ENCODE data around the gene C7orf25. TPM values are rescaled to one million over a fixed set of nuclear protein-coding genes. Genes with fewer than 3 reads are reported as not detected.

C7orf25 gene
- total RNA-seq, 1 donor from 2014 or later: 5.5 TPM

GRCh38 chr7:42924223-42924838, 12.5 kb upstream of the C7orf25 start:
- CTCF ChIA-PET: interaction anchor here (1.9 kb wide), 1 partner anchor 17 kb away, joined by 5 read pairs; no protein-coding TSS in a partner anchor
- H3K36me3 Mint-ChIP-seq (ENCODE audit: low read depth): peaks cover 78% of the 10 kb centered on the region
- DNase-seq (no peak), ATAC-seq (ENCODE audit: low read depth) (peak; percentile 21)
- no peak for TF ChIP-seq CTCF (IDR thresholded peaks at IDR 0.05)
- peaks cover 36% of the 10 kb centered on the region for H3K4me1 Mint-ChIP-seq
- H3K9me3 Mint-ChIP-seq: no peaks in the 10 kb centered on the region
- POLR2A ChIA-PET: interaction anchor here (0.6 to 0.9 kb wide), 6 partner anchors 8 to 1893 kb away, joined by 3 to 8 read pairs (median 4); partner anchors contain the start of genes COA1 and MRPL32
- H3K27me3 Mint-ChIP-seq: no peaks in the 10 kb centered on the region
- peak overlapping the region; percentile 68 for H3K27ac Mint-ChIP-seq
- intact Hi-C loops (cut with micrococcal nuclease): no loop called here
- H3K4me3 Mint-ChIP-seq: no peak overlapping the region

GRCh38 chr7:42922017-42922753, 10.3 kb upstream of the C7orf25 start:
- ChIA-PET POLR2A (interaction anchor here (1.4 kb wide), 1 partner anchor 9 kb away, joined by 5 read pairs; the partner anchor contains the start of gene PSMA2), CTCF (no interaction called here)
- TF ChIP-seq CTCF (IDR thresholded peaks at IDR 0.05): no peak
- Mint-ChIP-seq H3K27ac (no peak overlapping the region), H3K36me3 (ENCODE audit: low read depth) (peaks cover 83% of the 10 kb centered on the region), H3K27me3 (no peaks in the 10 kb centered on the region), H3K4me1 (peaks cover 23% of the 10 kb centered on the region), H3K4me3 (no peak overlapping the region), H3K9me3 (no peaks in the 10 kb centered on the region)
- DNase-seq (no peak), ATAC-seq (ENCODE audit: low read depth) (no peak)
- intact Hi-C loops (cut with micrococcal nuclease): loop anchor here (1.0 kb wide), 1 partner anchor 10 kb away; the partner anchor contains the start of genes MRPL32 and PSMA2

GRCh38 chr7:42915356-42915755, 3.5 kb upstream of the C7orf25 start:
- H3K36me3 Mint-ChIP-seq (ENCODE audit: low read depth): peaks cover 49% of the 10 kb centered on the region
- ATAC-seq (ENCODE audit: low read depth) (no peak), DNase-seq (no peak)
- H3K4me3 Mint-ChIP-seq: no peak overlapping the region
- POLR2A ChIA-PET: interaction anchor here (0.6 to 1.4 kb wide), 2 partner anchors 16 to 27 kb away, joined by 4 to 6 read pairs; partner anchors contain the start of gene PSMA2
- no peaks in the 10 kb centered on the region for H3K9me3 Mint-ChIP-seq
- H3K4me1 Mint-ChIP-seq: peaks cover 36% of the 10 kb centered on the region
- H3K27me3 Mint-ChIP-seq: no peaks in the 10 kb centered on the region
- intact Hi-C loops (cut with micrococcal nuclease): no loop called here
- CTCF ChIA-PET: no interaction called here
- TF ChIP-seq CTCF (IDR thresholded peaks at IDR 0.05): no peak
- peak overlapping the region; percentile 25 for H3K27ac Mint-ChIP-seq

GRCh38 chr7:42914421-42915045, 2.7 kb upstream of the C7orf25 start:
- H3K27ac Mint-ChIP-seq: no peak overlapping the region
- H3K4me3 Mint-ChIP-seq: no peak overlapping the region
- intact Hi-C loops (cut with micrococcal nuclease): no loop called here
- DNase-seq (no peak), ATAC-seq (ENCODE audit: low read depth) (no peak)
- POLR2A ChIA-PET: interaction anchor here (0.6 to 1.4 kb wide), 3 partner anchors 9 to 26 kb away, joined by 4 to 6 read pairs (median 6); partner anchors contain the start of gene PSMA2
- no peak for TF ChIP-seq CTCF (IDR thresholded peaks at IDR 0.05)
- H3K4me1 Mint-ChIP-seq: peaks cover 40% of the 10 kb centered on the region
- no peaks in the 10 kb centered on the region for H3K9me3 Mint-ChIP-seq
- no peaks in the 10 kb centered on the region for H3K27me3 Mint-ChIP-seq
- CTCF ChIA-PET: no interaction called here
- H3K36me3 Mint-ChIP-seq (ENCODE audit: low read depth): peaks cover 41% of the 10 kb centered on the region

- no peak overlapping the region for H3K27ac Mint-ChIP-seq
- intact Hi-C loops (cut with micrococcal nuclease): no loop called here
- H3K4me1 Mint-ChIP-seq: peaks cover 40% of the 10 kb centered on the region
- H3K27me3 Mint-ChIP-seq: no peaks in the 10 kb centered on the region
- no peak for TF ChIP-seq CTCF (IDR thresholded peaks at IDR 0.05)
- no peak overlapping the region for H3K4me3 Mint-ChIP-seq
- no peak for DNase-seq
- POLR2A ChIA-PET: interaction anchor here (0.7 kb wide), 1 partner anchor 9 kb away, joined by 6 read pairs; no protein-coding TSS in a partner anchor
- peaks cover 38% of the 10 kb centered on the region for H3K36me3 Mint-ChIP-seq (ENCODE audit: low read depth)
- H3K9me3 Mint-ChIP-seq: no peaks in the 10 kb centered on the region
- CTCF ChIA-PET: no interaction called here
- no peak for ATAC-seq (ENCODE audit: low read depth)
Observed at GRCh38 chr7:42914009-42914408, 2.1 kb upstream of the C7orf25 start.

All from activated B cell treated with CpG ODN at 0.5 μM for 24 hours (primary cell).